RPMI8226 (cell line): Measurements from ENCODE around the gene RFC4.
"Not testable (repeated sequence)": the region's sequence is repeated elsewhere in the genome, so short reads cannot be mapped to it uniquely, and the experiment has no call there.

Experiments used
- DNase-seq: peaks from one replicate; pipeline ENCODE4 v3.0.0-alpha.2; 2015

The RFC4 gene, protein sequence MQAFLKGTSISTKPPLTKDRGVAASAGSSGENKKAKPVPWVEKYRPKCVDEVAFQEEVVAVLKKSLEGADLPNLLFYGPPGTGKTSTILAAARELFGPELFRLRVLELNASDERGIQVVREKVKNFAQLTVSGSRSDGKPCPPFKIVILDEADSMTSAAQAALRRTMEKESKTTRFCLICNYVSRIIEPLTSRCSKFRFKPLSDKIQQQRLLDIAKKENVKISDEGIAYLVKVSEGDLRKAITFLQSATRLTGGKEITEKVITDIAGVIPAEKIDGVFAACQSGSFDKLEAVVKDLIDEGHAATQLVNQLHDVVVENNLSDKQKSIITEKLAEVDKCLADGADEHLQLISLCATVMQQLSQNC

GRCh38 chr3:186806089-186807055 is at the start of gene RFC4:
Gene RFC4 (minus strand): TSS chr3:186806482. CDS start chr3:186804713, 1,769 bp downstream.
- peak; percentile 93 for DNase-seq

DNA sequence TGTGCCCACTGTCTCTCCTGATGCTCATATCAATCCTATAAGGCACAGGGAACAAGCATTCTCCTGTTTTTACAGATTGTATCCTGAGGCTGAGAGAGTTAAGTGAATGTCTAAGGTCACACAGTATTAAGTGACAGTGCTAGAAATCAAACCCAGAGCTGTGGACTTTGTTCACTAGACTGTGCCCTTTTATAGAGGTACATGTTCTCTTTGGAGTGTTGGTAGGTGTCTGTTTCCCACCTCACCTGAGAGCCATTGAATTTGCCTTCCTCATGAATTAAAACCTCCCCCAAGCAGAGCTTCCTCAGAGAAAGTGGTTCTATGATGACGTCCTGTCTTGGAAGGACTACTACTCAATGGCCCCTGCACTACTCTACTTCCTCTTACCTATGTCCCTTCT is 48.7 kb upstream of the RFC4 start:
- no peak for DNase-seq

DNA sequence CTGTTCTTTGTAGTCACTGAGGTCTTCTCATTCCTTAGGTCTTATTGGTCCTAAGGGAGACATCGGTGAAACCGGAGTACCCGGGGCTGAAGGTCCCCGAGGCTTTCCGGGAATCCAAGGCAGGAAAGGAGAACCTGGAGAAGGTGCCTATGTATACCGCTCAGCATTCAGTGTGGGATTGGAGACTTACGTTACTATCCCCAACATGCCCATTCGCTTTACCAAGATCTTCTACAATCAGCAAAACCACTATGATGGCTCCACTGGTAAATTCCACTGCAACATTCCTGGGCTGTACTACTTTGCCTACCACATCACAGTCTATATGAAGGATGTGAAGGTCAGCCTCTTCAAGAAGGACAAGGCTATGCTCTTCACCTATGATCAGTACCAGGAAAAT is 47.9 kb upstream of the RFC4 start:
- DNase-seq: no peak

DNA sequence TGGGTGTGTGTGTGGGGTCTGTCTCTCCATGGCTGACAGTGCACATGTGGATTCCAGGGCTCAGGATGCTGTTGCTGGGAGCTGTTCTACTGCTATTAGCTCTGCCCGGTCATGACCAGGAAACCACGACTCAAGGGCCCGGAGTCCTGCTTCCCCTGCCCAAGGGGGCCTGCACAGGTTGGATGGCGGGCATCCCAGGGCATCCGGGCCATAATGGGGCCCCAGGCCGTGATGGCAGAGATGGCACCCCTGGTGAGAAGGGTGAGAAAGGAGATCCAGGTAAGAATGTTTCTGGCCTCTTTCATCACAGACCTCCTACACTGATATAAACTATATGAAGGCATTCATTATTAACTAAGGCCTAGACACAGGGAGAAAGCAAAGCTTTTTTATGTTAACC is 46.7 kb upstream of the RFC4 start:
- DNase-seq: no peak

DNA sequence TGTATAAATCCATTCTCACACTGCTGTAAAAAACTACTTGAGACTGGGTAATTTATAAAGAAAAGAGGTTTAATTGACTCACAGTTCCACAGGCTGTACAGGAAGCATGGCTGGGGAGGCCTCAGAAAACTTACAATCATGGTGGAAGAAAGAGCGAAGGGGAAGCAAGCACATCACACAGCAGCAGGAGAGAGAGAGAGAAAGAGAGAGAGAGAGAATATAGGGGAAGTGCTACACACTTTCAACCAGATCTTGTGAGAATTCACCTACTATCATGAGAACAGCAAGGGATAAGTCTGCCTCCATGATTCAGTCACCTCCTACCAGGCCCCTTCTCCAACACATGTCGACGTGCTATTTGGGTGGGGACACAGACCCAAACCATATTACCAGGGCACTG is 45.6 kb upstream of the RFC4 start:
- DNase-seq: not testable (repeated sequence)

GRCh38 chr3:186849374-186849975 is 43.2 kb upstream of the RFC4 start:
- DNase-seq: peak; percentile 24

DNA sequence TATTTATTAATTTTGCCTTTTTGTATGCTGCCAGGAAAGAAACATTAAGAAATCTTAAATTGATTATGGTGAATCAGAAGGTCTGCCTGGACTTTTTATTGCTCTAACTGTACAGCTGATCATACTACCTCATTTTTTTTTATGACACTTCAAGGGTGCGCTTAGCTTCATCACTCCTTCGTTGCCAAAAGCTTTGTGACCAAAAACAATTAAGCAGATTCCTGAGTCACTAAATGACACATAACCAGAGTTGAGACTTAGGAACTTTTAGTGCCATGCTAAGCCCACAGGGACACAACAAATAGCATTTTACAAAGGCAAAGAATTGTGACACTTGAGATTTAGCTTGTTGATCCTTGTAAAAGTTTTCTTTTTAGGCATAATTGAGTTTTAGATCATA is 41.2 kb upstream of the RFC4 start:
- no peak for DNase-seq

DNA sequence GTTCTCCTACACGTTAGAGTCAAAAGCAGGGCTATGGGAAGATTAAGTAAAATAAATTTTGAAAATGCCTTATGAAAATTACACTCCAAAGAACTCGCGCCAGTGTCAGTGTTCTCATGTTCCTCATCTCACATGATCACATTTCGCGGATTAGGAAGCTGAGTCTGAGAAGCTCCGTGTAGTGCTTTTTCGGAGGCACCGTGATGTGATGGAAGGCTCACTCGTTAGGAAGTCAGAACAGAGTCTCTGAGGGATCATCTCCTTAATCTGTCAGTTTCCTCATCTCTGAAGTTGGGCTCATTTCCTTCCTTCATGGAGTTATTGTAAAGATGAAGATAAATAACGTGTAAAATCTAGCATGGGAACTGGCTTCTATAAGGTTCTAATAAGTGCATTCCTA is 39.5 kb upstream of the RFC4 start:
- DNase-seq: no peak

DNA sequence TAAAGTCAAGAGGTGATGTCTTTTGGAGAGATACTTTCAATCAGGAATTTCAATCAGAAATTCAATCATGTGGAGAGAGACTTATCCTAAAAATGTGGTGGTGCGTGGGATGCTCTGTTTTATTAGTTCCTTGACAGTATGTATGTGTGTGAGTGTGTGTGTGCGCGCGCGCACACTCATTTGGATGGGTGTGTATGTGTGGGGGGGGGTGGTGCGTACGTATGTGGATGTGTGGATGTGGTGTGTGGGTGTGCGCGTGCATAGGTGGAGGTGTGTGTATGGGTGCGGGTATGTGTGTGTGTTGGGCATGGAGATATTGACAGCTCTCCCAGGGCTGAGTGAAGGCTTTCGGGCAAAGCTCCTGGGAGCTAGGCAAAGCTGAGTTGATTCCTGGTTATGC is 38.6 kb upstream of the RFC4 start:
- DNase-seq: no peak

- no peak for DNase-seq
Observed at GRCh38 chr3:186843039-186843432, 36.8 kb upstream of the RFC4 start.

- no peak for DNase-seq
Observed at GRCh38 chr3:186842426-186843038, 36.2 kb upstream of the RFC4 start, which contains the start of gene ADIPOQ. Gene ADIPOQ (plus strand): TSS chr3:186842710. CDS start chr3:186853059, 10,349 bp downstream.

DNA sequence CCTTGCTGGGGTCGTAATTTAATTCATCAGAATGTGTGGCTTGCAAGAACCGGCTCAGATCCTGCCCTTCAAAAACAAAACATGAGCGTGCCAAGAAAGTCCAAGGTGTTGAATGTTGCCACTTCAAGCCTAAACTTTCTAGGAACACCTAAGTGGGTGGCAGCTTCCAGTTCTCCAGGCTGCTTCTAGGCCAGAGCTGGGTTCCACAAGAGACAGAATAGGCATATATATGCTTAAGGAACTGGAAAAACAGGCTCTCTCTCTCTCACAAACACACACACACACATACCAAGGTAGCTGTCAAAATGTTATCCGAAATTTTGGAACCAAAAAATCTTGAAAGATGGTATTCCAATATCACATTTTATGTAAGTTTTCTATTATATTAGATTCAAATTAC is 35.3 kb upstream of the RFC4 start:
- no peak for DNase-seq

- no peak for DNase-seq
Observed at GRCh38 chr3:186839874-186840641, 33.8 kb upstream of the RFC4 start.

DNA sequence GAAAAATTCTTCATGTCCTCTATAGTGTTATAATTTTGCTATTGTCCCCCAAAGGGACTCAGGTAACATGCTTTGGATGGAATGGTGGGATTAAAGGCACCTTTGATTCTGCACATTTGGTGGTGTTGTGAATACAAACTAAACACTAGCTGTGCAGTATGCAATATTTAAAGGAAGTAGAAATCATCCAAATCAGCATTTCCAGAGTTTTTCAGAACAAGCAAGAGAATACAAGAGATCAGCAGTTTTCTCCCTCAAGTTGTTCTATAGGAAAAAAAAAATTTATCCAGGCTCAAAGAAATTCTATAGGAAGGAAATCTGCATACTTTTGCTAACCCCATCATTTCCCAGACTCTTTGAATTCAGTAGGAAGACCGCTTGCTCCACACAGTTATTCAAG is 26.0 kb upstream of the RFC4 start:
- DNase-seq: no peak

- DNase-seq: no peak
Observed at GRCh38 chr3:186831798-186832197, 25.5 kb upstream of the RFC4 start.

- DNase-seq: no peak
Observed at GRCh38 chr3:186828340-186828739, 22.1 kb upstream of the RFC4 start.

DNA sequence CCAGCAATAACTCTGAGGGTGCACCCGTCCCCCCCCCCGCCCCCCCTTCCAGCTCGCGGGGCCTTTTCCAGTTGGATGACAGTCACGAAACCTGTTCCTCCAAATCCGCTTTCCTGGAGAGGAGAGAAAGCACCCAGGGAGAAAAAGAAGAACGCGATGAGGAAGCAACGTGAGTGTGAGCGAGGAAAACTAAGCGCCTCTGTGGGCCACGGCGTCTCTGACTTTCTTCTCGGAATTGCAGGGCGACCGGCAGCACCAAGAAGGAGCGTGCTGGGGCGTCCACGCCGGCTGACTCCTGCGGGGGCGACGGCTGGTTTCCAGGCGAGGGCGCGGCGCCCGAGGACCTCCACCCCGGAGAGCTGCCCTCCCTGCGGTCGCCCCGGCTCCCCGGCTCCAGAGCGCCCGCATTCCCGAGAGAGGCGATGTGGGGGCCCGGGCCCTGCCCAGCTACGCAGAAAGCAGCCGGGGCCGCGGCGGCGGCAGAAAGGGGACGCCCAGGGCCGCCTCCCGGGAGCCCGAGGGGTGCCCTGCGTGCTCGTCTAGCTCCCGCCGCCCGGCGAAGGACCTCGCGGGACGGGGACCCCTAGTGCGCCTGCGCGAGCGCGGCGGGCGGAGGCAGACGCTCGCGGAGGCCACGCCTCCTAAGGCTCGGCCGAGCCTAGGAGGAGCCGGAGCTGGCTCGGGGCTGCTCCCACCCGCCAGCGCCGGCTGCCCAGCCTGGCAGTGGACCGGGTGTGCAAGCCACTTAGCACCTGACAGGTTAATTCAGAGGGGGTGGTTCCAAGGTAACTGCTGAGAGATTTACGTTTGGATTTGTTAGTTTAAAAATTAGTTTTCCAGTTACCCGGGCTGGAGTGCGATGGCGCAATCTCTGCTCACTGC is 20.9 kb upstream of the RFC4 start:
- peak; percentile 95 for DNase-seq

DNA sequence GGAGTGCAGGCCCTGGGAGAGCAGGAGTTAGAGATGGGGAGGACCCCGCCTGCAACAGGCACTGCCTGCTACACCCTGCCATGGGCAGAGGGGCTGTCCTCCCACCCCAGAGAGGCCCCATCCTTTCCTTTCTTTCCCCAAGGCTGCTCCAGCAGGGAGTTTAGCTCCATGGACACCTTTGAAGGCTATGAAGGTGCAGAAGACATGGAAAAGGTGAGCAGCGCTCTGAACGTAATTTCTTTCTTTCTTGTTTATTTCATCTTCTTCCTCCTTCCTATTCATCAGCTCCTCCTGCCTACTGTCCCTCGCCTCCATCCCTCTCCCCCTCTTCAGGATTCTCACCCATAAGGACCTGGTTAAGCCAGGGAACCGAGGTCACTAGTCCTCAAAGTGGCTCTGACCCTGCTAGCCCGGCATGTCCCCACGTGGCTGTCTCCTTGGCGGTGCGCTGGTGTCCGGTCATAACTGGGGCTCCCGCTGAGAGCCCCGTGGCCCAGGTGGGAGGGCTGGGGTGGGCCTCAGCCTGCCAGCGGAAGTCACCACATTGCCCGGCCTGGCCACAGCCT is 20.2 kb upstream of the RFC4 start:
- DNase-seq: no peak

DNA sequence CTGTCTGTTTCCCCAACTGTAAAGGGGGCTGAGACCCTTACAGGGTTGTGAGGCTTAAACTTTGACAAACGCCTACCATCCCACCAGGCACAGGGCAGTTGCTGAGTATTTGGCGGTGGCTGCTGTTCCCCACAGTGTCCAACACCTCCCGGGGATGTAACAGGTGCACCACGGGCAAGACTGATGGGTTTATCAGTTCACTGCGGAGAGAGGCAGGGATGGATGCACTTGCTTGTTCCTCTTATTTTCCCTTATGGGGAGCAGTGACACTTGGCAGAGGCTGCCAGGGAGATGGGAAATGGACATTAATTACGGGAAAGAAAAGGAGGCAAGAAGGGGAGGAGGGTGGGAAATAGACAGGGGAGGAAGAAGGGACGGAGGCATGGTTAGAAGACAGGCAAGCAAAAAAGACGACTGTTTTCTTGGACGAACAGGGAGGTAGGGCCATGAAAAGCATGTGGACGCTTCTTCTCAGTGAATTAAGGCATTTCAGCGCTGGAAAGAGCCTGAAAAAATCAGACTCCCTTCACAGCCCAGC is 19.7 kb upstream of the RFC4 start:
- DNase-seq: no peak

GRCh38 chr3:186825294-186825821 is 19.1 kb upstream of the RFC4 start:
- DNase-seq: peak; percentile 20
